HG03064 (cell line): ENCODE measurements around the gene ARHGAP24.
"Not testable (repeated sequence)": the region's sequence is repeated elsewhere in the genome, so short reads cannot be mapped to it uniquely, and the experiment has no call there.

Experiments used
- ATAC-seq: cut with Tn5 transposase; IDR thresholded peaks from one replicate; pipeline ENCODE4 v1.9.1; 2021; ENCODE audit warnings: low read depth; ENCODE audit not compliant: unreplicated experiment

The ARHGAP24 gene

GRCh38 chr4:85970535-85970934 lies 495.6 kb downstream of the ARHGAP24 start:
- no peak for ATAC-seq

DNA sequence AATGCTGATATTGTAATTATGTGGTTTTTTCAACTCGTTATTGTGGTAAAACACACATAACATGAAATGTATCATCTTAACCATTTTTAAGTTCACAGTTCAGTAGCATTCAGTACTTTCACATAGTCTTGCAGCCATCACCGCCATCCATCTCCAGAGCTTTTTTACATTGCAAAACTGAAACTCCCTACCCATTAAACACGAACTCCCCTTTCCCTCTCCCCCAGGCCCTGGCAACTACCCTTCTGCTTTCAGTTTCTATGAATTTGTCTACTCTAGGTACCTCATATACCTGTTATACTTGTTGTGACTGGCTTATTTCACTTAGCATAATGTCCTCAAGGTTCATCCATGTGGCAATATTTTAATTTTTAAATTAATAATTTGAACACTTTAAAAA lies 504.3 kb downstream of the ARHGAP24 start:
- no peak for ATAC-seq

DNA sequence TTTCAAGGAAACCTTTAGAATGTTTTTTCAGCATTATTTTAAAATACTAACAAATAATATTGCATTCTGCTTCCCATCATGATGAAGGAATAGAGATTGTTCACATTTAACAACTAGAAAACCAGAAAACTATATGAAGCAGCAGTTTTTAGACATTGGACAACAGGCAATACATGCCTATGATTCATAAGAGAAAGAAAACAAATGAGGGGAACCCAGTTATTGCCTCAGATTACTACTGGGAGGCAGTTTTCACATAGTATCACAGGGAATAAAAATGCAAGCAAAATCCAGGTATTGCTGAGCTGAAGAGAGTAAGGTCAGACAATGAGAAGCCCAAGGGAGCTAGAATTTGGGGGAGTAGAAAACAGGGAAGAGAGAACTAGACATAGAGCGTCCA lies 511.3 kb downstream of the ARHGAP24 start:
- ATAC-seq = no peak

GRCh38 chr4:85993641-85994040 lies 518.7 kb downstream of the ARHGAP24 start:
- no peak for ATAC-seq

GRCh38 chr4:85994576-85994975 lies 519.6 kb downstream of the ARHGAP24 start:
- no peak for ATAC-seq

DNA sequence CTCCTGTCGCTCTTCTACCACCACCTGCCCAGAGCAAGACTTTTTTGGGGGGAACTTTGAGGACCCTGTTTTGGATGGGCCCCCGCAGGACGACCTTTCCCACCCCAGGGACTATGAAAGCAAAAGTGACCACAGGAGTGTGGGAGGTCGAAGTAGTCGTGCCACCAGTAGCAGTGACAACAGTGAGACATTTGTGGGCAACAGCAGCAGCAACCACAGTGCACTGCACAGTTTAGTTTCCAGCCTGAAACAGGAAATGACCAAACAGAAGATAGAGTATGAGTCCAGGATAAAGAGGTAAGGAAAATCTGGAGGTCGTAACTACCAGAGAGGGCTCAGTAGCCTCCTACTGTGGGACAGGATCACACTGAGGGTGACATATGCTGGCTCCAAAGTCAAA lies 520.4 kb downstream of the ARHGAP24 start:
- no peak for ATAC-seq

- ATAC-seq = no peak
These were observed 526.6 kb downstream of the ARHGAP24 start for GRCh38 chr4:86001591-86001990.

- no peak for ATAC-seq
These were observed 529.1 kb downstream of the ARHGAP24 start for GRCh38 chr4:86004030-86004429.

- no peak for ATAC-seq
These were observed 531.1 kb downstream of the ARHGAP24 start for GRCh38 chr4:86006057-86006456.

GRCh38 chr4:86007042-86007441 lies 532.1 kb downstream of the ARHGAP24 start:
- ATAC-seq = no peak

DNA sequence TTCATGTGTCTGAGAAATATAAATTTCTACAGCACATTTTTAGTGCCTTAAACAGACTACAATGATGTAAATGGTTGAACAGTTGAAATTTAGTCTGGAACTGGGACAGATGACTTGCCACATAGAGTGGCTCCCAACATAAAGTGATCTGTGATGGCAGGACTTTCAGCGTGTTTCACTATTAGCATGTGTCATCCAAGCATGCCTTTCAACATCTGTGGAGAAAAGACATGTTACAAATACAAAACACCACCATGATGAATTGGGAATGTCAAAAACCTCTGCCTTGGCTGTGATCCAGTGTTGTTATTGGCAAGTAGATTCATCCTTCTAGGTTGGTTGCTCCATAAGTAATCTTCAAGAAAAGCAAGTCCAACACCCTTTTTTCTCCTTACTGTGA lies 536.2 kb downstream of the ARHGAP24 start:
- no peak for ATAC-seq

GRCh38 chr4:86013621-86014020 lies 538.7 kb downstream of the ARHGAP24 start:
- no peak for ATAC-seq

GRCh38 chr4:86014599-86014998 lies 539.6 kb downstream of the ARHGAP24 start:
- peak; percentile 83 for ATAC-seq

DNA sequence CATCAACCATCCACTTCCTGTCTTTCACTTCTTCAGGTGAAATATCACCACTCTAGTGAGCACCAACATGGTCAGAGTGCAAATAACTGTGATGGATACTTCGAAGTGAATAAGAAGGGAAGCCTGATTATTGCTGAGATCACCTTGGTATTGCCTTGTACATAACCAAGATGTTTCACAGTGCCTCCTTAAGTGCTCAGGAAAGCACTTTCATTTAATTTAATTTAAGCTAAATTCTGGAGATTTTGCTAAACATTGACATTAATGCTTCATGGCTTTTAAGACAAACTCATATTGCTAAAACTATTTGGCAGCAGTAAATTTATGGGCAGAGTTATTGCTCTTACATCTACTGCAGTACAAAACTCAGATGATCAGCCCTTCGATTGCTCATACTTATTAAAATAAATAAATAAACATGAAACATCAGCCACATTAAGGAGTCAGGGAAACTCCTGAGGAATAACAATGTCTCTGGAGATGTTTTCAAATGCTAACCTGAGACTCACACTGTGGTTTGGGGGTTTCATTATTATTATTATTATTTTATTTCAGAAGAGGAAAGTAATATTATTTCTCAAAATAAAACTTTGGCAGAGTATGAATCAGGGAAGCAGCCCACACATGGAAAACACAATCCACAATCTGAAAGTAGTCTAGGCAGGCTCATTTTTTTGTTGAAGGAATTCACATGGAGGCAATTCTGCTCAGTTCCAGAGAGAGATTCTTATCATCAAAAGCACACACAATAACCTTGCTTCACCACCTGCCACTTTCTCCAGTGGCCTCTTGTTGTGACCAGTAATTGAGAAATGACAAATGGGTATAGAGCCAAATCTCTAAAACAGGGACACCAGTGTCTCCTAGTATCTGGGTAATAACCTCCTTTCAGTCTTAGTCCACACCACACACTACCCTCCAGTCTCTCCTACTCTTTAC lies 540.7 kb downstream of the ARHGAP24 start:
- ATAC-seq = no peak

DNA sequence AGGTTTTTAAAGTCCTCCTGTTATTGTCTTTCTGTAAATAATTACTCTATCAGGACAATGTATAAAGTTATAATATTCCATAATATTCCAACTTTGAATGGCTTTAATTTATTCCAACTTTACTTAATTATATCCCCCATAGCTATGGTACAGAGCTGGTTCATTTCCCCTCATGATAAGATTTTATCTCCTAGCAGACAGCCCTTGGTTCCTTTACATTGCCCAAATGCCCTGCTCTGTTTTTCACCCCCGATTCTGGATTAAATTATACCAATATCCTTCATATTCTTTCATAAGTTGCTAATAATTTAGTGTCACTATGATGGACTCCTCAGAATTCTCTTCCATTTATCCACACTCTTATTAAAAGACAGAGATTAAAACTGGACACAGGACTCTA lies 544.4 kb downstream of the ARHGAP24 start:
- no peak for ATAC-seq

- no peak for ATAC-seq
These were observed 545.0 kb downstream of the ARHGAP24 start for GRCh38 chr4:86019906-86020305.

GRCh38 chr4:86021671-86022070 lies 546.7 kb downstream of the ARHGAP24 start:
- not testable (repeated sequence) for ATAC-seq

- no peak for ATAC-seq
These were observed 551.8 kb downstream of the ARHGAP24 start for GRCh38 chr4:86026720-86027119.

DNA sequence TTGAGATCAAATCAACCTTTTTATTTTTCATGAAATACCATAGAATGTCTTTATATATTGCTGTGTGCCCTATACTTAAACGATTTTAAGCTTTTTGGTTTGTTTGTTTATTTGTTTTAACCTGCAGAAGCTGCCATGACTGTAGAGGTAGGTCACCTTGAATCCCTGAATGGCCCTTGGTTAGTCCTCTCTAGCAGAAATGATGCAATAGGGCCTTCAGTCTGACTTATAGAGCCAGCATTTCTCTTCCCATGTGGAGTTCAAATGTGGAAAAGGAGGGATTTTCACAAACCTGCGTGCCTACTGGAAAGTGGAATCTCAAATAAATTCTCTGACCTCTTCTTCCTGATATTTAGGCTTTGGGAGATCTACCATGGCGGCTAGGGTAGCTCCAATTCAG lies 557.0 kb downstream of the ARHGAP24 start:
- no peak for ATAC-seq

- no peak for ATAC-seq
These were observed 557.6 kb downstream of the ARHGAP24 start for GRCh38 chr4:86032476-86033022.

DNA sequence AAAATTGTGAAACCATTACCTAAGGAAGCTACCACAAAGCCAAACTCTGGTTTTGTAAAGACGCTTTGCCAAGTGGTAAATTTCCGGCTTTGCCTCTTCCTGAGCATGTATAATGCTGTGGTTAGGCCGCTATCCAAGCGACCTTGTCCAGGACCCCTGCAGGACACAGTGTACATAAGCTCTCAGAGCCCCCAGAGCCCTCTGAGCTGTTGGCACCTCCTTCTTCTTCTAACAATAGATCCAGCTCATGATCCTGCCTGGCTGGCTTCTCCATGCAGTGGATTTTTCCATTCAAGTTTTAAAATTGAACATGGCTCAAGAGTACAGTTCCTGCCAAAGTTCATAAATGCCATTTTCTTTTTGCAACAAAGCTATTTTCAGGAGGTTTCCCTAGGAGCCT lies 558.2 kb downstream of the ARHGAP24 start:
- ATAC-seq = no peak

- no peak for ATAC-seq
These were observed 559.7 kb downstream of the ARHGAP24 start for GRCh38 chr4:86034616-86035015.
